ENCODE results near the gene RAB13.

DNA sequence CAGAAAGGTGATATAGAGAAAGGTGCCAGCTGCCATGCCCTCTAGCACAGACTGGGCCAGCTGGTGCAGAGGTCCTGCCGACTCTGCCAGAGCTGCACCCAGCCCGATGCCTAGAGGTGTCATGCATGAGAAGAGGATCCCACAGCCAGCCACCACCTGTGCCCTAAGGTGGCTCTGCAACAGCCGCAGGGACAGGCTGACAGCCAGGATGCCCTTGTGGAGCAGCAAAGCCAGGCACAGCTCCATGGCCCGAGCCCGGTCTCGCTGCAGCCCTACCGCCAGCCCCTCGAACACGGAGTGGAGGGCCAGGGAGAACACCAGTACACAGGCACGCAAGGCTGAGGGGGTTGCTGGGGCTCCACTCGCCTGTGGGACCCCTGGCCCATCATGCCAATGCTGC is 25.9 kb downstream of the RAB13 start:
- TF ChIP-seq EZH2phosphoT487 (IDR thresholded peaks at IDR 0.05; ENCODE audit: borderline replicate concordance, low read length) (no peak), EZH2 (IDR thresholded peaks at IDR 0.05; ENCODE audit: low read length, unreplicated experiment) (no peak)
- TF ChIP-seq, protein P1, sequence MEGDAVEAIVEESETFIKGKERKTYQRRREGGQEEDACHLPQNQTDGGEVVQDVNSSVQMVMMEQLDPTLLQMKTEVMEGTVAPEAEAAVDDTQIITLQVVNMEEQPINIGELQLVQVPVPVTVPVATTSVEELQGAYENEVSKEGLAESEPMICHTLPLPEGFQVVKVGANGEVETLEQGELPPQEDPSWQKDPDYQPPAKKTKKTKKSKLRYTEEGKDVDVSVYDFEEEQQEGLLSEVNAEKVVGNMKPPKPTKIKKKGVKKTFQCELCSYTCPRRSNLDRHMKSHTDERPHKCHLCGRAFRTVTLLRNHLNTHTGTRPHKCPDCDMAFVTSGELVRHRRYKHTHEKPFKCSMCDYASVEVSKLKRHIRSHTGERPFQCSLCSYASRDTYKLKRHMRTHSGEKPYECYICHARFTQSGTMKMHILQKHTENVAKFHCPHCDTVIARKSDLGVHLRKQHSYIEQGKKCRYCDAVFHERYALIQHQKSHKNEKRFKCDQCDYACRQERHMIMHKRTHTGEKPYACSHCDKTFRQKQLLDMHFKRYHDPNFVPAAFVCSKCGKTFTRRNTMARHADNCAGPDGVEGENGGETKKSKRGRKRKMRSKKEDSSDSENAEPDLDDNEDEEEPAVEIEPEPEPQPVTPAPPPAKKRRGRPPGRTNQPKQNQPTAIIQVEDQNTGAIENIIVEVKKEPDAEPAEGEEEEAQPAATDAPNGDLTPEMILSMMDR (conservative IDR thresholded peaks at IDR 0.05; ENCODE audit: low read depth, low read length): no peak

Data from PC-3 (cell line).